Natural killer cell treated with Interleukin-12 subunit alpha and Interleukin-12 subunit beta and Interleukin-15 and Interleukin-18, amount 100 ng/mL, for 72 hours (primary cell): ENCODE results near the gene ZC3H7B. TPM values are rescaled to one million over a fixed set of nuclear protein-coding genes. Genes with fewer than 3 reads are reported as not detected.

Source experiments
- ATAC-seq, 2 donors: fragments of 150-1000 bp; cut with Tn5 transposase in 1 of 2; sonication (Bioruptor Pico), chemical (Tn5 transposase) in 1 of 2; 2 replicates each; pipeline ENCODE4 v1.10.0; 2021
- DNase-seq: peaks from one replicate; pipeline ENCODE4 v3.0.0; 2022; ENCODE audit warnings: low spot score
- H3K27ac Mint-ChIP-seq, 2 donors: 1 replicate in 1 of 2; 2 replicates in 1 of 2; pipeline ENCODE4 v1.8.0; 2022; ENCODE audit warnings: mixed read lengths in 2 of 2, mild to moderate bottlenecking in 1 of 2, moderate library complexity in 1 of 2
- H3K27me3 Mint-ChIP-seq, 2 donors: 1 replicate in 1 of 2; 2 replicates in 1 of 2; pipeline ENCODE4 v1.8.0; 2022; ENCODE audit warnings: mixed read lengths in 2 of 2
- H3K36me3 Mint-ChIP-seq: one replicate; pipeline ENCODE4 v1.8.0; 2022; ENCODE audit warnings: mixed read lengths
- H3K4me1 Mint-ChIP-seq, 2 donors: 1 replicate in 1 of 2; 2 replicates in 1 of 2; pipeline ENCODE4 v1.8.0; 2022; ENCODE audit warnings: low read depth in 2 of 2, mixed read lengths in 2 of 2, mild to moderate bottlenecking in 1 of 2
- H3K4me3 Mint-ChIP-seq: one replicate; pipeline ENCODE4 v1.8.0; 2022; ENCODE audit warnings: mixed read lengths
- H3K9me3 Mint-ChIP-seq: 2 replicates; pipeline ENCODE4 v1.8.0; 2022; ENCODE audit warnings: mixed read lengths
- total RNA-seq, 2 donors: library from RNA; stranded (reverse); gene quantifications; one replicate each; pipeline ENCODE4 v1.2.3, GENCODE V29; 2022

The ZC3H7B gene
- total RNA-seq, 2 donors from 2014 or later, result 51.2 to 68.9 TPM

- Mint-ChIP-seq H3K27me3 (no peaks in the 10 kb centered on the region), H3K27ac (no peak overlapping the region), H3K4me3 (no peak overlapping the region), H3K9me3 (no peaks in the 10 kb centered on the region), H3K4me1 (peaks cover 0 to 5% of the 10 kb centered on the region in 2 donors), H3K36me3 (peaks cover 6% of the 10 kb centered on the region)
- ATAC-seq (no peak), DNase-seq (no peak)
Observed at GRCh38 chr22:41267958-41268357, 33.4 kb upstream of the ZC3H7B start.

- Mint-ChIP-seq H3K4me3 (no peak overlapping the region), H3K27me3 (no peaks in the 10 kb centered on the region), H3K36me3 (peaks cover 14% of the 10 kb centered on the region), H3K9me3 (no peaks in the 10 kb centered on the region), H3K4me1 (peaks cover 0 to 3% of the 10 kb centered on the region in 2 donors), H3K27ac (no peak overlapping the region)
- ATAC-seq (no peak), DNase-seq (peak; percentile 26)
Observed at GRCh38 chr22:41271787-41272186, 29.5 kb upstream of the ZC3H7B start.

- Mint-ChIP-seq H3K27ac (no peak overlapping the region), H3K4me3 (no peak overlapping the region), H3K9me3 (no peaks in the 10 kb centered on the region), H3K4me1 (peaks cover 0 to 3% of the 10 kb centered on the region in 2 donors), H3K27me3 (no peaks in the 10 kb centered on the region), H3K36me3 (peaks cover 21% of the 10 kb centered on the region)
- ATAC-seq, result no peak
- no peak for DNase-seq
Observed at GRCh38 chr22:41273128-41273527, 28.2 kb upstream of the ZC3H7B start.

- ATAC-seq (no peak), DNase-seq (no peak)
- no peaks in the 10 kb centered on the region for H3K27me3 Mint-ChIP-seq
- no peaks in the 10 kb centered on the region for H3K9me3 Mint-ChIP-seq
- H3K36me3 Mint-ChIP-seq, result peaks cover 18% of the 10 kb centered on the region
- H3K4me1 Mint-ChIP-seq, result no peaks in the 10 kb centered on the region
- no peak overlapping the region for H3K27ac Mint-ChIP-seq
- H3K4me3 Mint-ChIP-seq, result no peak overlapping the region
Observed at GRCh38 chr22:41274856-41275255, 26.5 kb upstream of the ZC3H7B start.

GRCh38 chr22:41280065-41280464, 21.3 kb upstream of the ZC3H7B start:
- Mint-ChIP-seq H3K4me3 (no peak overlapping the region), H3K9me3 (no peaks in the 10 kb centered on the region), H3K27me3 (no peaks in the 10 kb centered on the region), H3K27ac (no peak overlapping the region), H3K36me3 (peaks cover 20% of the 10 kb centered on the region), H3K4me1 (peaks cover 12 to 13% of the 10 kb centered on the region in 2 donors)
- ATAC-seq (no peak), DNase-seq (no peak)

GRCh38 chr22:41280854-41281253, 20.5 kb upstream of the ZC3H7B start:
- H3K9me3 Mint-ChIP-seq, result no peaks in the 10 kb centered on the region
- no peaks in the 10 kb centered on the region for H3K27me3 Mint-ChIP-seq
- H3K36me3 Mint-ChIP-seq, result peaks cover 20% of the 10 kb centered on the region
- no peak overlapping the region for H3K4me3 Mint-ChIP-seq
- peaks cover 12 to 16% of the 10 kb centered on the region in 2 donors for H3K4me1 Mint-ChIP-seq
- ATAC-seq (no peak), DNase-seq (no peak)
- no peak overlapping the region for H3K27ac Mint-ChIP-seq

GRCh38 chr22:41284465-41284864, 16.9 kb upstream of the ZC3H7B start:
- Mint-ChIP-seq H3K27ac (peak overlapping the region; percentile 88 to 94), H3K27me3 (no peaks in the 10 kb centered on the region), H3K9me3 (no peaks in the 10 kb centered on the region), H3K4me1 (peaks cover 24 to 28% of the 10 kb centered on the region in 2 donors), H3K4me3 (peak overlapping the region; percentile 88), H3K36me3 (peaks cover 12% of the 10 kb centered on the region)
- ATAC-seq (no peak), DNase-seq (no peak)

- H3K27ac Mint-ChIP-seq, result peak overlapping the region; percentile 88 to 94
- H3K4me3 Mint-ChIP-seq, result peak overlapping the region; percentile 88
- peaks cover 12% of the 10 kb centered on the region for H3K36me3 Mint-ChIP-seq
- ATAC-seq (peak; percentile 73 to 79), DNase-seq (peak; percentile 92)
- no peaks in the 10 kb centered on the region for H3K9me3 Mint-ChIP-seq
- no peaks in the 10 kb centered on the region for H3K27me3 Mint-ChIP-seq
- H3K4me1 Mint-ChIP-seq, result peaks cover 24 to 32% of the 10 kb centered on the region in 2 donors
Observed at GRCh38 chr22:41285441-41285819, 15.9 kb upstream of the ZC3H7B start.

GRCh38 chr22:41285820-41286638, 15.3 kb upstream of the ZC3H7B start, which contains the start of gene RANGAP1:
TSS of gene RANGAP1 (minus strand) at chr22:41286187. CDS start at chr22:41281044, 5,143 bp downstream.
- Mint-ChIP-seq H3K9me3 (no peaks in the 10 kb centered on the region), H3K4me3 (peak within 1 kb of the TSS; percentile 88), H3K4me1 (peaks cover 24 to 27% of the 10 kb centered on the region in 2 donors), H3K27ac (peak within 1 kb of the TSS; percentile 88 to 94), H3K36me3 (peaks cover 12% of the 10 kb centered on the region), H3K27me3 (no peaks in the 10 kb centered on the region)
- peak; percentile 100 for DNase-seq
- peak; percentile 98 to 99 for ATAC-seq

- no peaks in the 10 kb centered on the region for H3K9me3 Mint-ChIP-seq
- peaks cover 24 to 27% of the 10 kb centered on the region in 2 donors for H3K4me1 Mint-ChIP-seq
- peak overlapping the region; percentile 88 to 94 for H3K27ac Mint-ChIP-seq
- no peak for DNase-seq
- peaks cover 12% of the 10 kb centered on the region for H3K36me3 Mint-ChIP-seq
- peak overlapping the region; percentile 88 for H3K4me3 Mint-ChIP-seq
- ATAC-seq, result peak in 1 of 2 donors; percentile 39
- no peaks in the 10 kb centered on the region for H3K27me3 Mint-ChIP-seq
Observed at GRCh38 chr22:41286639-41287091, 14.7 kb upstream of the ZC3H7B start.

GRCh38 chr22:41288245-41288946, 12.9 kb upstream of the ZC3H7B start:
- H3K27ac Mint-ChIP-seq, result peak overlapping the region; percentile 17 to 72
- DNase-seq, result no peak
- no peaks in the 10 kb centered on the region for H3K9me3 Mint-ChIP-seq
- H3K27me3 Mint-ChIP-seq, result no peaks in the 10 kb centered on the region
- peaks cover 4% of the 10 kb centered on the region for H3K36me3 Mint-ChIP-seq
- H3K4me1 Mint-ChIP-seq, result peaks cover 15 to 22% of the 10 kb centered on the region in 2 donors
- peak overlapping the region; percentile 72 for H3K4me3 Mint-ChIP-seq
- no peak for ATAC-seq

GRCh38 chr22:41289671-41290070, 11.7 kb upstream of the ZC3H7B start:
- Mint-ChIP-seq H3K36me3 (no peaks in the 10 kb centered on the region), H3K9me3 (no peaks in the 10 kb centered on the region), H3K4me3 (no peak overlapping the region), H3K27me3 (no peaks in the 10 kb centered on the region), H3K27ac (no peak overlapping the region), H3K4me1 (peaks cover 12 to 19% of the 10 kb centered on the region in 2 donors)
- DNase-seq (no peak), ATAC-seq (no peak)

- DNase-seq, result no peak
- H3K9me3 Mint-ChIP-seq, result no peaks in the 10 kb centered on the region
- no peaks in the 10 kb centered on the region for H3K36me3 Mint-ChIP-seq
- ATAC-seq, result no peak
- no peaks in the 10 kb centered on the region for H3K27me3 Mint-ChIP-seq
- no peak overlapping the region for H3K4me3 Mint-ChIP-seq
- H3K4me1 Mint-ChIP-seq, result peaks cover 12 to 16% of the 10 kb centered on the region in 2 donors
- H3K27ac Mint-ChIP-seq, result no peak overlapping the region
Observed at GRCh38 chr22:41290262-41291221, 10.8 kb upstream of the ZC3H7B start.
